GM12801 (cell line): ENCODE measurements around the gene SCRN2.

ENCODE experiments used
- CTCF ChIP-seq: IDR thresholded peaks from one replicate; pipeline ENCODE4 v1.5.1; 2011; ENCODE audit warnings: control low read depth; ENCODE audit not compliant: insufficient read length; ENCODE audit errors: extremely low read depth

Gene SCRN2

GRCh38 chr17:47810901-47811635, 30.0 kb downstream of the SCRN2 start:
- no peak for TF ChIP-seq CTCF

- no peak for TF ChIP-seq CTCF
Observed at GRCh38 chr17:47810200-47810821, 30.8 kb downstream of the SCRN2 start.

DNA sequence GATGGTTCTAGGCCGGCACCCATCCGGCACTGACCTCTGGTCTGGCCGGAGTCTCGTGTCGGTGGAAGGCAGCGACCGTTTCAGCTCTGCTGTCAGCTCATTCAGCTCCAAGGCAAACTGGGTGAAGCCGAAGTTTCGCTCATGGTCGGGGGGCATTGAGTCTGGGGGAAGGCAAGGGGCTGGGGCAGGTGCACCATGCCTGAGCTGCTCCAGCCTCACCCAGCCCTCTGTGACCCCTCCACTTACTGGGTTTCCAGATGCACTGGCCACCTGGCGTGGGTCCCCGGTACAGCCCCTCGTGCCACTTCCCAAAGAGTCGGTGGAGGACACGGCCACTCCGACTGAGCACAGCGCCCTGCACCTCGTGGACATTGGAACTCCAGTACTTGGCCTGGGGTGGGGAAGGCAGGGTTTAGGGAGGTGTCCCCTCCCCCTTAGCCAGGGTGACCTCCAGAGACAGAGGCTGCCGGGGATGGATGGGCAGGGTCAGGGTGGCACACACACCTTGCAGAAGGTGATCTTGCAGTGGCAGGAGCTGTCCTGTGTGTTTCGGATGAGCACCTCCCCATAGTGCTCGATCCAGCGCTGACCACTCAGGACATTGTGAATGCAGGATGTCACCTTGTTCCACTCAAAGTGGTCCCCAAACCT, 32.1 kb downstream of the SCRN2 start:
- TF ChIP-seq CTCF, result no peak

- TF ChIP-seq CTCF, result no peak
Observed at GRCh38 chr17:47808036-47808829, 32.8 kb downstream of the SCRN2 start.

- no peak for TF ChIP-seq CTCF
Observed at GRCh38 chr17:47807421-47807820, 33.7 kb downstream of the SCRN2 start.

DNA sequence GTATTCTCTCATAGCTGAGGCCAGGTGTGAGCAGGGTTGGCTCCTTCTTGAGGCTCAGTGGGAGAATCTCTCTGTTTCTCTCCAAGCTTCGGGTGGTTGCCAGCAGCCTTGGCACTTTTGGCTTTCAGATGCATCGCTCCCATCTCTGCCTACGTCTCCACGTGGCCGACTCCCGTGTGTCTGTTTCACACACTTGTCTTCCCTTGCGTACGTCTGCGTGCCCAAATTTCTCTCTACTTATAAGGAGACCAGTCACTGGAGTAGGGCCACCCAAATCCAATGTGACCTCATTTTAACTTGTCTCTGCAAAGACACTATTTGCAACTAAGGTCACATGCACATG, 34.2 kb downstream of the SCRN2 start:
- no peak for TF ChIP-seq CTCF
